Suprapubic skin (tissue), 2 donors: ENCODE measurements around the gene NDRG4.

Experiments
- EP300 ChIP-seq: sonication (generic); formaldehyde crosslinking; IDR thresholded peaks from one replicate; pipeline ENCODE4 v1.6.1; 2017; ENCODE audit warnings: antibody characterized with exemption
- POLR2A ChIP-seq, 2 donors: fragments of 450-650 bp; IDR thresholded peaks; one replicate each; pipeline ENCODE4 v1.6.1; 2017; ENCODE audit warnings: antibody characterized with exemption in 2 of 2, mild to moderate bottlenecking in 2 of 2, moderate library complexity in 2 of 2

GRCh38 chr16:58490065-58490464 is 9.9 kb upstream of the NDRG4 start:
- TF ChIP-seq POLR2A (IDR thresholded peaks at IDR 0.05): no peak
- no peak for TF ChIP-seq EP300
